CD4-positive, alpha-beta T cell (primary cell): Measurements from ENCODE around the gene NAV2. TPM values are rescaled to one million over a fixed set of nuclear protein-coding genes. Genes with fewer than 3 reads are reported as not detected.
A peak's percentile ranks its signal among the peaks of the same experiment; 100 is the strongest.

ENCODE experiments used
- ATAC-seq: fragments of 200-7000 bp; cut with Tn5 transposase; one replicate; pipeline ENCODE4 v1.10.0; 2022; ENCODE audit warnings: mild to moderate bottlenecking; ENCODE audit not compliant: poor library complexity
- CTCF ChIA-PET: fragments of 350-600 bp; sonication (Branson Sonifier 250); formaldehyde crosslinking; loops from one replicate; lab custom pipeline; 2021; ENCODE audit warnings: antibody characterized with exemption, inconsistent platforms; lab: Charles Lee
- POLR2A ChIA-PET: fragments of 350-600 bp; sonication (Branson Sonifier 250); formaldehyde crosslinking; loops from one replicate; lab custom pipeline; 2021; ENCODE audit warnings: antibody characterized with exemption, inconsistent platforms; lab: Charles Lee
- DNase-seq, 14 experiments: peaks; one replicate each; pipeline ENCODE4 v3.0.0-alpha.2; 2013 to 2020; ENCODE audit warnings: mixed read lengths in 2 of 14
- H3K27ac ChIP-seq, 2 donors: one replicate each; pipeline versions ENCODE4 v1.5.1 to v1.7.0; 2013; ENCODE audit warnings: low read length in 2 of 2, low read depth in 1 of 2, mild to moderate bottlenecking in 1 of 2
- H3K27me3 ChIP-seq, 2 experiments: 1 replicate in 1 of 2; 2 replicates in 1 of 2; pipeline versions ENCODE4 v1.6.1 to v1.7.0; 2013; ENCODE audit warnings: low read length in 2 of 2, control low read depth in 1 of 2, mild to moderate bottlenecking in 1 of 2, moderate library complexity in 1 of 2; ENCODE audit not compliant: insufficient read depth in 2 of 2, control insufficient read depth in 1 of 2
- H3K36me3 ChIP-seq: one replicate; pipeline ENCODE4 v1.6.1; 2013; ENCODE audit warnings: low read length, control low read depth; ENCODE audit not compliant: insufficient read depth
- H3K4me1 ChIP-seq: one replicate; pipeline ENCODE4 v1.6.1; 2013; ENCODE audit warnings: low read length, control low read depth; ENCODE audit not compliant: insufficient read depth
- H3K4me3 ChIP-seq: one replicate; pipeline ENCODE4 v1.5.1; 2013; ENCODE audit warnings: mild to moderate bottlenecking, low read length, moderate library complexity
- H3K9me3 ChIP-seq, 2 experiments: 1 replicate in 1 of 2; 2 replicates in 1 of 2; pipeline versions ENCODE4 v1.6.1 to v1.7.0; 2013; ENCODE audit warnings: low read length in 2 of 2, mild to moderate bottlenecking in 2 of 2, control low read depth in 1 of 2, moderate library complexity in 1 of 2; ENCODE audit not compliant: control insufficient read depth in 1 of 2, insufficient read depth in 1 of 2
- H3K27ac Mint-ChIP-seq: one replicate; pipeline ENCODE4 v1.8.0; 2020; ENCODE audit warnings: mixed read lengths
- H3K27me3 Mint-ChIP-seq: one replicate; pipeline ENCODE4 v1.8.0; 2021; ENCODE audit warnings: mixed read lengths
- H3K36me3 Mint-ChIP-seq: one replicate; pipeline ENCODE4 v1.8.0; 2021; ENCODE audit warnings: low read depth, mixed read lengths
- H3K4me1 Mint-ChIP-seq: one replicate; pipeline ENCODE4 v1.8.0; 2021; ENCODE audit warnings: low read depth, mixed read lengths
- H3K4me3 Mint-ChIP-seq: one replicate; pipeline ENCODE4 v1.8.0; 2020; ENCODE audit warnings: mild to moderate bottlenecking, mixed read lengths
- H3K9me3 Mint-ChIP-seq: one replicate; pipeline ENCODE4 v1.8.0; 2020; ENCODE audit warnings: mixed read lengths
- CTCF ChIP-seq: fragments of 200-600 bp; IDR thresholded peaks from one replicate; pipeline ENCODE4 v1.8.0; 2022; ENCODE audit warnings: antibody characterized with exemption, mild to moderate bottlenecking
- intact Hi-C, 2 experiments: fragments of 100-400 bp; cut with DNase I in 1 of 2; cut with micrococcal nuclease in 1 of 2; formaldehyde crosslinking; loops; one replicate each; pipeline versions ENCODE4 v1.15.1 to v1.9.0; 2023 to 2025; cut with DNase I, micrococcal nuclease
- total RNA-seq, 174 experiments: library from RNA in 2 of 174; stranded (reverse) in 2 of 174; gene quantifications; one replicate each; pipeline ENCODE4 v1.2.3 and lab custom pipeline; 2021 to 2026

Gene NAV2
- total RNA-seq, 2 experiments from 2014 or later = 0.55 to 0.64 TPM

- Histone ChIP-seq H3K27me3 (peaks cover 0 to 4% of the 10 kb centered on the region in 2 experiments), H3K4me3 (no peak overlapping the region), H3K4me1 (no peaks in the 10 kb centered on the region), H3K9me3 (no peaks in the 10 kb centered on the region), H3K27ac (no peak overlapping the region), H3K36me3 (no peaks in the 10 kb centered on the region)
- Mint-ChIP-seq H3K36me3 (no peaks in the 10 kb centered on the region), H3K4me1 (no peaks in the 10 kb centered on the region), H3K9me3 (no peaks in the 10 kb centered on the region), H3K27me3 (peaks cover 15% of the 10 kb centered on the region), H3K27ac (no peak overlapping the region), H3K4me3 (no peak overlapping the region)
- ChIA-PET CTCF (no interaction called here), POLR2A (no interaction called here)
- ATAC-seq (no peak), DNase-seq (no peak)
- no peak for TF ChIP-seq CTCF
- intact Hi-C loops = no loop called here
Observed at GRCh38 chr11:19677381-19678080, 35.1 kb upstream of the NAV2 start.

DNA sequence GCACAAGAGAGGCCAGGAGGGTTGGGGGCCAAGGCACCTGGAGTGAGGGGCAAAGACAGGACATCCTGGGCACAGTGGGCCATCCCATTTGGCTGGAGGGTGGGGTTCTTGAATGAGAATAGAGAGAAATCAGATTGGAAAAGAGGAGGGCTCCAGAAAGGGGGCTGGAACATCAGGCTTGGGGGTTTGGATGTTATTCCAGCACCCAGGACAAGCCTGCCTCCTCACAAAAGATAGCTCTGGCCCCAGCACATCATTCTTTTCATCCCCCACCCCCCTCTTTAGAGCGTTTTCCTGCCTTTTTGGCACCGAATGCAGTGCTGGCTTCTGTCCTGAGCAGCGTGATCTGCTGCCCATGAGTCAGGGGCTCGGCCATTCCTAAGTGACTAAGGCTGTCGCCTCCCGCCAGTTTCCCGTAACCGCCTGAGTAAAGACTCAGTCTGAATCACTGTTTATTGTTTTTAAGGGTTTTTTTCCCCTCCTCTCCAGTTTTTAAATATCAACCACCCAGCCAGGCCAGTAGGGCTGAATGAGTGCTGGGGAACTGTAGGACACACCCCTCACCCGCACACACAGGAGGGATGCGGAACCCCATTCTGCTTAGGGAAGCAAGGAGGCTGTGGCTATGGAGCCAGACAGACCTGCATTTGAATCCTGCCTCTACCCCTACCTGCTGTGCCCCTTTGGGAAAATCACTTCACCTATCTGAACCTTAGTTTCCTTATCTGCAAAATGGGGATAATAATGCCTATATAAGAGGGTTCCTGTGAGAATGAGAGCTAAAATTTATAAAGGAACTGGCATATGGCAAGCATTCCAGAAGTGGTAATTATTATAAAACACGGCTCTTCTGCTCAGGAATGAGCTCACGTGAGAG, 32.4 kb upstream of the NAV2 start:
- Histone ChIP-seq H3K4me1 (no peaks in the 10 kb centered on the region), H3K27ac (no peak overlapping the region), H3K4me3 (no peak overlapping the region), H3K9me3 (no peaks in the 10 kb centered on the region), H3K27me3 (peaks cover 0 to 4% of the 10 kb centered on the region in 2 experiments), H3K36me3 (no peaks in the 10 kb centered on the region)
- DNase-seq (peak in 1 of 14 experiments; percentile 12), ATAC-seq (no peak)
- intact Hi-C loops = no loop called here
- TF ChIP-seq CTCF = no peak
- no peaks in the 10 kb centered on the region for H3K36me3 Mint-ChIP-seq
- H3K4me1 Mint-ChIP-seq = no peaks in the 10 kb centered on the region
- no peak overlapping the region for H3K27ac Mint-ChIP-seq
- H3K4me3 Mint-ChIP-seq = no peak overlapping the region
- CTCF ChIA-PET = no interaction called here
- POLR2A ChIA-PET = no interaction called here
- H3K9me3 Mint-ChIP-seq = no peaks in the 10 kb centered on the region
- peaks cover 10% of the 10 kb centered on the region for H3K27me3 Mint-ChIP-seq

DNA sequence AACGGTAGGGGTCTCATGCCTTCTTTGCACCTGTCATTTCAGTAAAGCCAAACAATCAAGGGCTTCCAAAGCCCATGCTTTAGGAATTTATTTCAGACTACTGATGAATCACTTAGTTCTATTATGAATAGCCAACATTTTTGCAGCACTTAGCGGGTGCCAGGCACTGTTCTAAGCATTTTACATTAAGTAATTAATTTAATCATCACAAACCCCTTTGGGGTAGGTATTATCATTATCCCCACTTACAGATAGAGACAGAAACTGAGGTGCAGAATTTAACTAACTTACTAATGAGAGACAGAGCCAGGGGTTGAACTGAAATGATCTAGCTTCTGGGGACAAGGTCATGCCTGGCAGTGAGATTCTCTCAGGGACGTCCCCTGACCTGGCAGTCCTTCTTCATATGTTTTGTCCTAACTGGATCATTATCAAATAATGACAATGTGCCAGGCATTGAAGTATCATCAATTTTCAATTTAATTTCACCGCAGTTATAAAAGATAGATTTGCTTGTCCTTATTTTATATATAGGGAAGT, 31.7 kb upstream of the NAV2 start:
- H3K36me3 Mint-ChIP-seq = no peaks in the 10 kb centered on the region
- CTCF ChIA-PET = no interaction called here
- no peak overlapping the region for H3K27ac ChIP-seq
- no peak for TF ChIP-seq CTCF
- no peak overlapping the region for H3K27ac Mint-ChIP-seq
- no peak overlapping the region for H3K4me3 ChIP-seq
- H3K4me1 Mint-ChIP-seq = no peaks in the 10 kb centered on the region
- ATAC-seq (no peak), DNase-seq (no peak)
- peaks cover 10% of the 10 kb centered on the region for H3K27me3 Mint-ChIP-seq
- no peak overlapping the region for H3K4me3 Mint-ChIP-seq
- no peaks in the 10 kb centered on the region for H3K4me1 ChIP-seq
- H3K36me3 ChIP-seq = no peaks in the 10 kb centered on the region
- H3K9me3 ChIP-seq = no peaks in the 10 kb centered on the region
- no peaks in the 10 kb centered on the region for H3K9me3 Mint-ChIP-seq
- peaks cover 0 to 4% of the 10 kb centered on the region in 2 experiments for H3K27me3 ChIP-seq
- POLR2A ChIA-PET = no interaction called here
- intact Hi-C loops = no loop called here
